AG04450 (cell line): Measurements from ENCODE around the gene TSR1. TPM values are rescaled to one million over a fixed set of nuclear protein-coding genes. Genes with fewer than 3 reads are reported as not detected.

Experiments used
- CTCF ChIA-PET: fragments of 300-600, 350-600 bp; formaldehyde crosslinking; extraction: SDS; loops from one replicate; lab custom pipeline; 2022; ENCODE audit warnings: antibody characterized with exemption, inconsistent platforms; lab: Charles Lee
- POLR2A ChIA-PET: fragments of 350-600 bp; formaldehyde crosslinking; extraction: SDS; loops from one replicate; lab custom pipeline; 2021; ENCODE audit warnings: antibody characterized with exemption, inconsistent platforms; lab: Yijun Ruan, JAX
- DNase-seq: peaks from one replicate; pipeline ENCODE4 v3.0.0-alpha.2; 2011; ENCODE audit warnings: low read depth, low spot score
- H3K27ac ChIP-seq: one replicate; pipeline ENCODE4 v1.5.1; 2012; ENCODE audit warnings: low read depth, low read length, control low read depth
- H3K27me3 ChIP-seq: one replicate; pipeline ENCODE4 v1.6.0; 2012; ENCODE audit warnings: low read length; ENCODE audit not compliant: control insufficient read depth, insufficient read depth
- H3K4me3 ChIP-seq: 2 replicates; pipeline ENCODE4 v1.5.1; 2011; ENCODE audit warnings: mild to moderate bottlenecking, low read depth, low read length, control low read depth
- H3K9me3 ChIP-seq: 2 replicates; pipeline ENCODE4 v1.5.1; 2012; ENCODE audit warnings: low read length; ENCODE audit not compliant: control insufficient read depth, insufficient read depth
- polyA plus RNA-seq: library from polyadenylated mRNA; depleted of rRNA; stranded (reverse); fragments of >200 nt; gene quantifications from 2 replicates; pipeline ENCODE4 v1.2.3, GENCODE V29; 2011
- TF ChIP-seq, protein P1 (sequence below): IDR thresholded peaks from 2 replicates; pipeline ENCODE4 v1.5.1; 2011; ENCODE audit warnings: low read depth, low read length, control low read depth, inconsistent platforms

Gene TSR1
- polyA plus RNA-seq, 1 experiment, result 15.5 TPM

DNA sequence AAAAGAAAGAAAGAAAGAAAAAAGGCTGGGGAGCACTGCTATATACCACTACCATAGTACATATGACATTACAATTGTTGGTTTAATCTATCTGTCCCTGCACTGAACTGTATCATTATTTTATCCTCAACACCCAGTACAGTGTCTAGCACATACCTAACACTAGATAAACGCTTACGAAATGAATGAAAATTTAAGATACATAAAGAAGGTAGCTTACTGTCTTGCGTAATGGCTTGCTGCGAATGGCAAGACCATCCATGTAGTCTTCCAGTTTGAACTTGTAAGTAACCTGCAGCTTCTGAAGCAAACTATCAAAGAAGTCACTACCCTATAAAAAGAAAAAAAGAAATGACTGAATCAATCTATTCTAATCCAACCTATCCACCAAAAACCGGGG is 39.2 kb downstream of the TSR1 start:
- POLR2A ChIA-PET, result no interaction called here
- CTCF ChIA-PET, result interaction anchor here (1.1 to 1.4 kb wide), 2 partner anchors 12 to 242 kb away, joined by 3 to 4 read pairs; partner anchors contain the start of gene HIC1

DNA sequence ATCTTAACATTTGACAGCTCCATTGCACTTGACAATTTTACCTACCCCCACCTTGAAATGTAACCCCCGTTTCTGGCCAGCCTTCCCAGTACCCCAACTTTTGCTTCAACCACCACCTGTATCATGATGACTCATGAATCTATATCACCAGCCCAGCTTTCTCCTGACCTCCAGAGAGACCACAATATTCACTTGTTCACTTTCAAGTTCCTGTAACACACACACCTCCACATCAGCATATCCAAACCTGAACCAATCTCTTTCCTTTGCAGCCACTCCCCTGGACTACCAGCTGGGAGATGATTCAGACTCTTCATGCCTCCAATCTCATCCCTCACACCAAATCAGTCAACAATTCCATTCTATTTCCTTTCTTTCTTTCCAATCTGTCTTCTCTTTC is 40.7 kb downstream of the TSR1 start:
- H3K9me3 ChIP-seq, result peaks cover 3% of the 10 kb centered on the region; the same call in 1 of the 2 replicates
- H3K27ac ChIP-seq, result no peak overlapping the region
- POLR2A ChIA-PET, result no interaction called here
- CTCF ChIA-PET, result interaction anchor here (1.4 kb wide), 1 partner anchor 11 kb away, joined by 4 read pairs; no protein-coding TSS in a partner anchor
- H3K4me3 ChIP-seq, result no peak overlapping the region
- no peak for DNase-seq
- TF ChIP-seq, protein P1, sequence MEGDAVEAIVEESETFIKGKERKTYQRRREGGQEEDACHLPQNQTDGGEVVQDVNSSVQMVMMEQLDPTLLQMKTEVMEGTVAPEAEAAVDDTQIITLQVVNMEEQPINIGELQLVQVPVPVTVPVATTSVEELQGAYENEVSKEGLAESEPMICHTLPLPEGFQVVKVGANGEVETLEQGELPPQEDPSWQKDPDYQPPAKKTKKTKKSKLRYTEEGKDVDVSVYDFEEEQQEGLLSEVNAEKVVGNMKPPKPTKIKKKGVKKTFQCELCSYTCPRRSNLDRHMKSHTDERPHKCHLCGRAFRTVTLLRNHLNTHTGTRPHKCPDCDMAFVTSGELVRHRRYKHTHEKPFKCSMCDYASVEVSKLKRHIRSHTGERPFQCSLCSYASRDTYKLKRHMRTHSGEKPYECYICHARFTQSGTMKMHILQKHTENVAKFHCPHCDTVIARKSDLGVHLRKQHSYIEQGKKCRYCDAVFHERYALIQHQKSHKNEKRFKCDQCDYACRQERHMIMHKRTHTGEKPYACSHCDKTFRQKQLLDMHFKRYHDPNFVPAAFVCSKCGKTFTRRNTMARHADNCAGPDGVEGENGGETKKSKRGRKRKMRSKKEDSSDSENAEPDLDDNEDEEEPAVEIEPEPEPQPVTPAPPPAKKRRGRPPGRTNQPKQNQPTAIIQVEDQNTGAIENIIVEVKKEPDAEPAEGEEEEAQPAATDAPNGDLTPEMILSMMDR, result no peak
- no peaks in the 10 kb centered on the region for H3K27me3 ChIP-seq

More for the DNA sequence above, 39.2 kb downstream of the TSR1 start:
- no peak overlapping the region for H3K4me3 ChIP-seq
- TF ChIP-seq, protein P1, result no peak
- no peak overlapping the region for H3K27ac ChIP-seq
- no peak for DNase-seq
- no peaks in the 10 kb centered on the region for H3K27me3 ChIP-seq
- peaks cover 3% of the 10 kb centered on the region; the same call in 1 of the 2 replicates for H3K9me3 ChIP-seq

DNA sequence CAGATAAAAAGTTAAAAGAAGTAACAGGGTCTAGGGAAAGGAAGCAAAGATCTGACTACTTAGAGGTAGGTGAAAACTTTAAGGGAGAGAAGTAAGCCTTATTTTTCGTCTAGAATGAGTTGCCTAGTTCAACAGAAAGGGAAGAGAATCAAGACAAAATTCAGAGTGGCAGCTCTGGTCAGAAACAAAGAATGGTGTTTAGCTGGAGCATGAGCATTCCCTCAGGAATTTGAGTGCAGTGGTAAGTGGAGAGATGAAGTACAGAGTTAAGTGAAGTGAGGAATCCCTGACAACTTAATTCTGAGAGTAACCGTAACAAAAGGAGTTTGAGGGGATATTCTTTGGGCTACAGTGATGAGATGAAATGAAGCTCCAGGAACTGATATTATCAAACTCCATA is 44.2 kb downstream of the TSR1 start:
- no peaks in the 10 kb centered on the region for H3K27me3 ChIP-seq
- TF ChIP-seq, protein P1, result no peak
- H3K4me3 ChIP-seq, result no peak overlapping the region
- no peak overlapping the region for H3K27ac ChIP-seq
- peak; percentile 7 for DNase-seq
- CTCF ChIA-PET, result interaction anchor here (0.5 to 1.3 kb wide), 2 partner anchors 9 to 518 kb away, joined by 3 read pairs; no protein-coding TSS in a partner anchor
- H3K9me3 ChIP-seq, result no peaks in the 10 kb centered on the region
- POLR2A ChIA-PET, result no interaction called here

DNA sequence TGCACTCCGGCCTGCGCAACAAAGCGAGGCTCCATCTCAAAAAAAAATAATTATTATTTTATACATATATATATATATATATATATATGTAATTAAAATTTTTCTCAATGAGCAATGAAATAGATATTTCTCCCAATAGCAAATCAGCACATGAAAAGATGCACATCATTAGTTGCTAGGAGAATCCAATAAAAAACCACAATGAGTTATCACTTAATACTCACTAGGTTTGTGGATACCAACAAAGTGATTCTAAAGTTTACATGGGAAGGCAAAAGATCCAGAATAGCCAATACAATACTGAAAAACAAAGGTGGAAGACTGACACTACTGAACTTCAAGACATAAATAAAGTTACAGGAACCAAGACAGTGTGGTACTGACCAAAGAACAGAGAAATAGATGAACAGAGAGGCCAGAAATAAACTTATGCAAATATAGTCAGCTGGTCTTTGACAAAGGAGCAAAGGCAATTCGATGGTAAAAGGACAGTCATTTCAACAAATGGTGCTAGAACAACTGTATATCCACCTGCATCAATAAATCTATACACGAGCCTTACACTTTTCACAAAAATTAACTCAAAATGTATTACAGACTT is 46.3 kb downstream of the TSR1 start:
- ChIA-PET POLR2A (no interaction called here), CTCF (no interaction called here)
- DNase-seq, result no peak
- Histone ChIP-seq H3K9me3 (no peaks in the 10 kb centered on the region), H3K27me3 (no peaks in the 10 kb centered on the region), H3K4me3 (no peak overlapping the region), H3K27ac (no peak overlapping the region)
- TF ChIP-seq, protein P1, result no peak

DNA sequence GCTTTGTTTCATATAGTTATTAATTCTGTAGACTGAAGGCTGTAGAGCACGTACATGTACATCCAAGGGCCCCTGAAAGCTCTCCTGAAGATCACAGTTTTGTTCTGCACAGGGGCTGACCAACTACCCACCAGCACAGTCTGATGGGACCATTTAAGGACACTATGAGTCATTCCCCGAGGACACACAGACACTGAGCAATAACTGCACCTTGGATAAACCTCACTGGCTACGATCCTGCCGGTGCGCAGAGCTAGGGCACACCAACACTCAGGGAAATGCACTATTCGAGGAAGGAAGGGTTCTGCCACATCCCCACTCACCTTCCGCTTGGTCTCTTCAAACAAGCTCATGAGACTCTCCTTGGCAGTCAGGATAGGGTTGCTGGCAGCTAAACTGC is 53.0 kb downstream of the TSR1 start:
- TF ChIP-seq, protein P1, result no peak
- DNase-seq, result no peak
- CTCF ChIA-PET, result interaction anchor here (0.9 to 5.1 kb wide), 9 partner anchors 9 to 375 kb away, joined by 3 to 54 read pairs (median 3); partner anchors contain the start of gene HIC1
- Histone ChIP-seq H3K27me3 (no peaks in the 10 kb centered on the region), H3K4me3 (no peak overlapping the region), H3K27ac (no peak overlapping the region), H3K9me3 (no peaks in the 10 kb centered on the region)
- POLR2A ChIA-PET, result interaction anchor here (1.2 to 1.4 kb wide), 2 partner anchors 38 to 228 kb away, joined by 3 to 9 read pairs; partner anchors contain the start of gene HIC1
